ENCODE results near the gene ADISSP.
A peak's percentile ranks its signal among the peaks of the same experiment; 100 is the strongest.

ADISSP gene

GRCh38 chr20:3788685-3789155 is 21.2 kb upstream of the ADISSP start:
- no peak overlapping the region for H3K27ac ChIP-seq
- TF ChIP-seq CTCF (IDR thresholded peaks at IDR 0.05) = no peak

GRCh38 chr20:3787324-3788014 is 19.9 kb upstream of the ADISSP start:
- H3K27ac ChIP-seq = peak overlapping the region; percentile 80
- TF ChIP-seq ZFX (IDR thresholded peaks at IDR 0.05; ENCODE audit: borderline replicate concordance) (no peak), CTCF (IDR thresholded peaks at IDR 0.05) (no peak)

GRCh38 chr20:3786665-3787323 is 19.2 kb upstream of the ADISSP start, which contains the start of gene CENPB:
CENPB (minus strand) TSS chr20:3786740; CDS start chr20:3786483, 257 bp downstream.
- TF ChIP-seq ZFX (IDR thresholded peaks at IDR 0.05; ENCODE audit: borderline replicate concordance) (no peak), CTCF (IDR thresholded peaks at IDR 0.05) (peak; percentile 97)
- H3K27ac ChIP-seq = peak within 1 kb of the TSS; percentile 80

- TF ChIP-seq CTCF (IDR thresholded peaks at IDR 0.05) (no peak), ZFX (IDR thresholded peaks at IDR 0.05; ENCODE audit: borderline replicate concordance) (no peak)
These were observed 18.6 kb upstream of the ADISSP start for GRCh38 chr20:3786126-3786484.

GRCh38 chr20:3785240-3786125 is 17.9 kb upstream of the ADISSP start:
- TF ChIP-seq CTCF (IDR thresholded peaks at IDR 0.05) (0 out of 2 replicates have a peak, but pooled peaks have one; percentile 7), ZFX (IDR thresholded peaks at IDR 0.05; ENCODE audit: borderline replicate concordance) (no peak)
- peak overlapping the region; percentile 80 for H3K27ac ChIP-seq

More at GRCh38 chr20:3786126-3786484, 18.6 kb upstream of the ADISSP start:
- H3K27ac ChIP-seq = peak overlapping the region; percentile 80

- TF ChIP-seq ZFX (IDR thresholded peaks at IDR 0.05; ENCODE audit: borderline replicate concordance) = no peak
- no peak for TF ChIP-seq CTCF (IDR thresholded peaks at IDR 0.05)
- peak overlapping the region; percentile 80 for H3K27ac ChIP-seq
These were observed 17.3 kb upstream of the ADISSP start for GRCh38 chr20:3784863-3785239.
